ENCODE results near the gene TNFSF15.

DNA sequence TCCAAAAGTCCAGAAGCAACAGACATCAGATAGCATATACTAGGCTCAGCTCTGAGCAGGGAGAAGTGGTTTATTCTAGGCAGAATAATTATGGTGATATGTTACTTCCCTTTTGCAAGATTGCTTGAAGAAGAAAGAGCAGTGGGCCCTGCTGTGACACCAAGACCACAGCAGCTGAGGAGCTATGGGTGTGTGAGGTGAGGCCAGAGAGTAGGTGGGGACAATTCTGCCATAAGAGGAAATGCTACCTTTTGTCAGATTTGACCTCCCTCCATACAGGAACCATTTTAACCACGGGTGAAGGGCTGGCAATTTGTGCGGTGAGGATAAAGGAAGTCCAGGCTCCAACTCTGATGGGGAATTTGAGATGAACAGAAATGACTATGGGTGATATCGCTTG lies 51.3 kb downstream of the TNFSF15 start:
- TF ChIP-seq BACH2 (CRISPR knock-in tag; IDR thresholded peaks at IDR 0.05; ENCODE audit: borderline replicate concordance) (no peak), ZFP30 (CRISPR knock-in tag; IDR thresholded peaks at IDR 0.05) (no peak), PPARA (CRISPR knock-in tag; IDR thresholded peaks at IDR 0.05; ENCODE audit: borderline replicate concordance) (no peak), CREB5 (CRISPR knock-in tag; IDR thresholded peaks at IDR 0.05; ENCODE audit: low read depth) (no peak), RARB (CRISPR knock-in tag; IDR thresholded peaks at IDR 0.05) (no peak), POU6F1 (CRISPR knock-in tag; IDR thresholded peaks at IDR 0.05; ENCODE audit: borderline replicate concordance, low read depth) (no peak), PATZ1 (CRISPR knock-in tag; IDR thresholded peaks at IDR 0.05; ENCODE audit: borderline replicate concordance) (no peak), ZFP3 (CRISPR knock-in tag; IDR thresholded peaks at IDR 0.05) (no peak), TOX (CRISPR knock-in tag; IDR thresholded peaks at IDR 0.05; ENCODE audit: borderline replicate concordance) (no peak), GLIS3 (CRISPR knock-in tag; IDR thresholded peaks at IDR 0.05) (no peak), SNAI2 (CRISPR knock-in tag; IDR thresholded peaks at IDR 0.05) (no peak), ZNF565 (CRISPR knock-in tag; conservative IDR thresholded peaks at IDR 0.05; ENCODE audit: low read depth) (no peak)
- TF ChIP-seq, protein P1, sequence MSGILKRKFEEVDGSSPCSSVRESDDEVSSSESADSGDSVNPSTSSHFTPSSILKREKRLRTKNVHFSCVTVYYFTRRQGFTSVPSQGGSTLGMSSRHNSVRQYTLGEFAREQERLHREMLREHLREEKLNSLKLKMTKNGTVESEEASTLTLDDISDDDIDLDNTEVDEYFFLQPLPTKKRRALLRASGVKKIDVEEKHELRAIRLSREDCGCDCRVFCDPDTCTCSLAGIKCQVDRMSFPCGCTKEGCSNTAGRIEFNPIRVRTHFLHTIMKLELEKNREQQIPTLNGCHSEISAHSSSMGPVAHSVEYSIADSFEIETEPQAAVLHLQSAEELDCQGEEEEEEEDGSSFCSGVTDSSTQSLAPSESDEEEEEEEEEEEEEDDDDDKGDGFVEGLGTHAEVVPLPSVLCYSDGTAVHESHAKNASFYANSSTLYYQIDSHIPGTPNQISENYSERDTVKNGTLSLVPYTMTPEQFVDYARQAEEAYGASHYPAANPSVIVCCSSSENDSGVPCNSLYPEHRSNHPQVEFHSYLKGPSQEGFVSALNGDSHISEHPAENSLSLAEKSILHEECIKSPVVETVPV (CRISPR knock-in tag; IDR thresholded peaks at IDR 0.05): no peak
- TF ChIP-seq, protein P2, sequence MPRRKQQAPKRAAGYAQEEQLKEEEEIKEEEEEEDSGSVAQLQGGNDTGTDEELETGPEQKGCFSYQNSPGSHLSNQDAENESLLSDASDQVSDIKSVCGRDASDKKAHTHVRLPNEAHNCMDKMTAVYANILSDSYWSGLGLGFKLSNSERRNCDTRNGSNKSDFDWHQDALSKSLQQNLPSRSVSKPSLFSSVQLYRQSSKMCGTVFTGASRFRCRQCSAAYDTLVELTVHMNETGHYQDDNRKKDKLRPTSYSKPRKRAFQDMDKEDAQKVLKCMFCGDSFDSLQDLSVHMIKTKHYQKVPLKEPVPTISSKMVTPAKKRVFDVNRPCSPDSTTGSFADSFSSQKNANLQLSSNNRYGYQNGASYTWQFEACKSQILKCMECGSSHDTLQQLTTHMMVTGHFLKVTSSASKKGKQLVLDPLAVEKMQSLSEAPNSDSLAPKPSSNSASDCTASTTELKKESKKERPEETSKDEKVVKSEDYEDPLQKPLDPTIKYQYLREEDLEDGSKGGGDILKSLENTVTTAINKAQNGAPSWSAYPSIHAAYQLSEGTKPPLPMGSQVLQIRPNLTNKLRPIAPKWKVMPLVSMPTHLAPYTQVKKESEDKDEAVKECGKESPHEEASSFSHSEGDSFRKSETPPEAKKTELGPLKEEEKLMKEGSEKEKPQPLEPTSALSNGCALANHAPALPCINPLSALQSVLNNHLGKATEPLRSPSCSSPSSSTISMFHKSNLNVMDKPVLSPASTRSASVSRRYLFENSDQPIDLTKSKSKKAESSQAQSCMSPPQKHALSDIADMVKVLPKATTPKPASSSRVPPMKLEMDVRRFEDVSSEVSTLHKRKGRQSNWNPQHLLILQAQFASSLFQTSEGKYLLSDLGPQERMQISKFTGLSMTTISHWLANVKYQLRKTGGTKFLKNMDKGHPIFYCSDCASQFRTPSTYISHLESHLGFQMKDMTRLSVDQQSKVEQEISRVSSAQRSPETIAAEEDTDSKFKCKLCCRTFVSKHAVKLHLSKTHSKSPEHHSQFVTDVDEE (CRISPR knock-in tag; IDR thresholded peaks at IDR 0.05): no peak

Measured in SK-N-SH treated with all-trans-retinoic acid at 6 μM for 48 hours (cell line).